ENCODE measurements around the gene PIK3AP1.
"Not testable (repeated sequence)": the region's sequence is repeated elsewhere in the genome, so short reads cannot be mapped to it uniquely, and the experiment has no call there.

The PIK3AP1 gene

DNA sequence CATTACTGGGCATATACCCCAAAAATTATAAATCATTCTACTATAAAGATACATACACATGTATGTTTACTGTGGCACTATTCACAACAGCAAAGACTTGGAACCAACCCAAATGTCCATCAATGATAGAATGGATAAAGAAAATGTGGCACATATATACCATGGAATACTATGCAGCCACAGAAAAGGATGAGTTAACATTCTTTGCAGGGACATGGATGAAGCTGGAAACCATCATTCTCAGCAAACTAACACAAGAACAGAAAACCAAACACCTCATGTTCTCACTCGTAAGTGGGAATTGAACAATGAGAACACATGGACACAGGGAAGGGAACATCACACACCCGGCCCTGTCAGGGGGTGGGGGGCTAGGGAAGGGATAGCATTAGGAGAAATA lies 145.8 kb downstream of the PIK3AP1 start:
- DNase-seq, result not testable (repeated sequence)

DNA sequence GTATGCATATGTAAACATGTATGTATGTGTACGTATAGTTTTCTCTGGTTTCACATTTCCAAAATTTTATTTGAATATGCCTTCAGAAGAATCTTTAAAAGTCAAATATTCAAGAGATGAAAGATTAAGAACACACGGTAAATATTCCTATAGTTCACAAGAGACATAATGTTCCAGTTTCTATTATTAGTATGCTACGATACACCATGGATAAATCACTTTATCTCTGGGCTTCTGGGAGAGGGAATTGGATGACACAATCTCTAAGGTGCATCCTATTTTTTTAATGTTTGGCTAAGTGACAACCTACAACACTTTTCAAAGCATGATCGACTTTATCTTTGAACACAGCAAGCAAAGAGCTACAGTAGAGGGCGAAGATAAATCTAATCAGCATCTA lies 147.3 kb downstream of the PIK3AP1 start:
- DNase-seq, result no peak

- no peak for DNase-seq
Observed at GRCh38 chr10:96570983-96571964, 149.0 kb downstream of the PIK3AP1 start.

- DNase-seq, result no peak
Observed at GRCh38 chr10:96570511-96570910, 149.8 kb downstream of the PIK3AP1 start.

- DNase-seq, result no peak
Observed at GRCh38 chr10:96568402-96568801, 151.9 kb downstream of the PIK3AP1 start.

DNA sequence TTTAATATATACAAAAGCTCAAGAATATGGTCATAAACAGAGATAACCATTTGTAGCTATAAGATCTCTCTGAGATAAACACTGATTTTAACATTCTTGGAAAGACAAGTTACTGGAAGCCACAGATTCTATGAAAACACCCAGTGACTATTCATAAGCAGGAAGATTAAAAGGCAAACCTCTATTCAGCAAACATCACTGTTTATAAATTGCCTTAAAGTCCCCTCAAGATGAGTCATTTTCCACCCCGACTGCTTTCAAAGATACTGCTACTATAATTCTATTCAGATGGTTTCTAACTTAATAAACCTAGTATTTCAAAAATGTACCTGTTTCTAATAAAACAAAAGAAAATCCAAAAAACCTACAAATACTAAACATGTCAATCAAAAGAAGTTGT lies 154.5 kb downstream of the PIK3AP1 start:
- DNase-seq, result no peak

DNA sequence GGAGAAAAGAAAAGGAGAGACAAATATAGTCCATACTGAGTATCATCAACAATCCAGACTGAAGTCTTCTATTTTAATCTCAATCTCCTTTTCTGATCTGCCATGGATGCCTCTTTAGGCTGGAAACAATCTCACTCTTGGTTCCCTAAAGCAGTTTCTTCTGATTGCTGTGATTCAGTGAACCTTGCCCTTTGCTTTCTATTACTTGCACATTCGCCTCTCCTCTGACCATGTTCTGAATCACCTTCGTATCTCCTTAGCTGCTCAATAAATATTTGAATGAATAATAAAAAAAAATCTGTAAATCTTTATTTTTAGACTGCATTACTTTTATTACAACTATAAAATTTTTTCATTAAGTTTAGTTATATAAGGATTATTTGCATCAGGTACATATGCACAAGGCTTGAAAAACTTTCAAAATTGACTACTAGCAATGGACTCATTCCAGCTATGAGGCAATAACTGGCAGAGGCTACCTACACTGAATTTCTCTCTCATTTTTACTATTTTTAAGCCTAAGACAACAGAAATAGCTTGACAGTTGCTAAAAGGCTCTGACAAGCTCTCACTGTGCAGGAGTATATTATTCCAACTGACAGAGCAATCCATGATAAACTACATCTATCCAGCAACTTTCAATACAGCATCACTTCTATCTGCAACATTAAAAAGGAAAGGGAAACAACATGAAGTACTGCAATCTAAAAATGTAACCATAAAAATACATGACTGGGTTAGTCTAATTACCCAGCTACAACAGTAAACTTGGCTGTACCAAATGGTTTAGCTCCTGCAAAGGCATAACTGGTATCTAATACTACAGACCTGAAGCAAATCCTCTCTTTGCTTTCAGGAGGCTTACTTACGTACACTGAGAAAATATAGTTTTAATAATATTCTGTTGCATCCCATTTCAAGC lies 159.1 kb downstream of the PIK3AP1 start:
- DNase-seq, result no peak

- no peak for DNase-seq
Observed at GRCh38 chr10:96560489-96560888, 159.8 kb downstream of the PIK3AP1 start.

GRCh38 chr10:96556003-96556402 lies 164.3 kb downstream of the PIK3AP1 start:
- no peak for DNase-seq

GRCh38 chr10:96555330-96555729 lies 165.0 kb downstream of the PIK3AP1 start:
- no peak for DNase-seq

DNA sequence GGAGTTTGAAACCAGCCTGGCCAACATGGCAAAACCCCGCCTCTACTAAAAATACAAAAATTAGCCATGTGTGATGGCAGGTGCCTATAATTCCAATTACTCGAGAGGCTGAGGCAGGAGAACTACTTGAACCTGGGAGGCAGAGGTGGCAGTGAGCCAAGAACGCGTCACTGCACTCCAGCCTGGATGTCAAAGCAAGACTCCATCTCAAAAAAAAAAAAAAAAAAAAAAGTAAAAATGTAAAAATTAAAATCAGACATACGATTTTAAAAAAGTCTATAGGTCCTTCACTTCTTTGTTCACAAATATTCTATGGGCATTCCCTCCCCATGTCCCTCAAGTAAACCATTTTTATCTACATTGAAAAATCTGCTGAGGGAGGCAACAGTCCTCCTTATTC lies 171.7 kb downstream of the PIK3AP1 start:
- DNase-seq, result no peak

DNA sequence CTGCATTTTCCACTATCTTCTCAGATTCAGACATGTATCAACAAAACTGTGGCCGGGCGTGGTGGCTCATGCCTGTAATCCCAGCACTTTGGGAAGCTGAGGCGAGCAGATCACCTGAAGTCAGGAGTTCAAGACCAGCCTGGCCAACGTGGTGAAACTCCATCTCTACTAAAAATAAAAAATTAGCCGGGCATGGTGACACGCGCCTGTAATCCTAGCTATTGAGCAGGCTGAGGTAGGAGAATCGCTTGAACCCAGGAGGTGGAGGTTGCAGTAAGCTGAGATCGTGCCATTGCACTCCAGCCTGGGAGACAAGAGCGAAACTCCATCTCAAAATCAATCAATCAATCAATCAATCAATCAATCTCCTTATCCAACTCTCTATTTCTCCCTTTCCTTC lies 174.8 kb downstream of the PIK3AP1 start:
- not testable (repeated sequence) for DNase-seq
